PFSK-1 (cell line): ENCODE results near the gene COMMD4.

Experiments used
- FOXP2 ChIP-seq: optimal IDR thresholded peaks from 2 replicates; pipeline ENCODE3; 2011; ENCODE audit warnings: borderline replicate concordance, control low read depth, inconsistent platforms; ENCODE audit not compliant: insufficient read depth; ENCODE audit errors: extremely low read length, extremely low read depth
- POLR2AphosphoS5 ChIP-seq: IDR thresholded peaks from 2 replicates; pipeline ENCODE4 v1.6.1; 2012; ENCODE audit warnings: low read depth, mild to moderate bottlenecking, control low read depth, low read length, moderate library complexity
- REST ChIP-seq, 2 experiments: IDR thresholded peaks; 2 replicates each; pipeline versions ENCODE4 v1.6.1 to v1.8.0; 2011 to 2012; ENCODE audit warnings: low read depth in 2 of 2, low read length in 2 of 2, control low read depth in 1 of 2, inconsistent platforms in 1 of 2, mild to moderate bottlenecking in 1 of 2, moderate library complexity in 1 of 2; ENCODE audit not compliant: insufficient read depth in 1 of 2
- SIN3A ChIP-seq: IDR thresholded peaks from 2 replicates; pipeline ENCODE4 v1.6.1; 2012; ENCODE audit warnings: mild to moderate bottlenecking, low read length, moderate library complexity, borderline replicate concordance; ENCODE audit not compliant: insufficient read depth
- TAF1 ChIP-seq: IDR thresholded peaks from 2 replicates; pipeline ENCODE4 v1.6.1; 2012; ENCODE audit warnings: low read length, control low read depth, borderline replicate concordance; ENCODE audit not compliant: insufficient read depth

The COMMD4 gene

DNA sequence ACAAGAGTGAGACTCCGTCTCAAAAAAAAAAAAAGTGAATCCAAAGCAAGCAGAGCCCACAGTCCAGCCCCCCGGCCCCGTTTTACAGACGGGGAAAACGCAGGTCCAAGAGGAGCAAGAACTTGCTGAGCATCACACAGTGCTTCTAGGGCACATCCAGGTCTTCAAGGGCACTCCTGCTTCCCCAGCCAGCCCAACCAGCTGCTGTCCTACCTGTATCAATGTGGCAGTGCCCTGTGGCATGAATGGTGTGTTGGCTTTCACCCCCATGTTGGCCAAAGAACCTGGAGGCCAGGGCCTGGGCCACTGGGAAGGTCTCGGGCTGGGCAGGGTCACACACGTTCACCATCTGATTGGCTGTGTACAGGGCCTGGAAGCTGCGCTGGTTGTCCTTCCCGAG lies 27.9 kb downstream of the COMMD4 start:
- TF ChIP-seq POLR2AphosphoS5 (no peak), REST (IDR thresholded peaks at IDR 0.05; ENCODE audit: insufficient read depth in 1 of 2, low read depth in 2 of 2, low read length in 2 of 2) (no peak), SIN3A (no peak), TAF1 (no peak), FOXP2 (no peak)

GRCh38 chr15:75364881-75365280 lies 29.0 kb downstream of the COMMD4 start:
- no peak for TF ChIP-seq SIN3A
- TF ChIP-seq FOXP2: no peak
- TF ChIP-seq TAF1: no peak
- no peak for TF ChIP-seq POLR2AphosphoS5
- no peak for TF ChIP-seq REST (IDR thresholded peaks at IDR 0.05; ENCODE audit: insufficient read depth in 1 of 2, low read depth in 2 of 2, low read length in 2 of 2)

GRCh38 chr15:75366163-75366562 lies 30.3 kb downstream of the COMMD4 start:
- TF ChIP-seq POLR2AphosphoS5 (no peak), REST (IDR thresholded peaks at IDR 0.05; ENCODE audit: insufficient read depth in 1 of 2, low read depth in 2 of 2, low read length in 2 of 2) (no peak), SIN3A (no peak), TAF1 (no peak), FOXP2 (no peak)

DNA sequence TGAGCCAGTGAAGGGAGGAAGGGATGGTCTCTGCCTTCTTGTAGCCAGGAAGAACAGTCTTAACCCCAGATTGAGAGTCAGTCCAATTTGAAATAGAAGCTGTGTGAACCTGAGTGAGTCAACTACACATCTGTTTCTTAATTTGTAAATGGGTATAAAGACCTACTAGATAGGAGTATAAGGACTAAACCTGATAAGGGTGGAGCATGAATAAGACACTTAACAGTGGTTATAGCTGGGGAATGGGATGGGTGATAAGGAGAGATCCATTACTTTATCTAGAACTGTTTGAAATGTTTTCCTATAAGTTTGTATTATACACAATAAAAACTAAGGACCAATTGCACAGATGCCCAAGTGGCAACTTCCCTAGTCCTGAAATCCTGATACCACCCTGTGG lies 31.1 kb downstream of the COMMD4 start:
- TF ChIP-seq SIN3A (no peak), REST (IDR thresholded peaks at IDR 0.05; ENCODE audit: insufficient read depth in 1 of 2, low read depth in 2 of 2, low read length in 2 of 2) (no peak), TAF1 (no peak), POLR2AphosphoS5 (no peak), FOXP2 (no peak)

GRCh38 chr15:75367406-75367912 lies 31.6 kb downstream of the COMMD4 start:
- TF ChIP-seq REST (IDR thresholded peaks at IDR 0.05; ENCODE audit: insufficient read depth in 1 of 2, low read depth in 2 of 2, low read length in 2 of 2): no peak
- no peak for TF ChIP-seq POLR2AphosphoS5
- TF ChIP-seq TAF1: no peak
- no peak for TF ChIP-seq FOXP2
- TF ChIP-seq SIN3A: no peak
